ENCODE measurements around the gene HARBI1. TPM values are rescaled to one million over a fixed set of nuclear protein-coding genes. Genes with fewer than 3 reads are reported as not detected.

The HARBI1 gene
- total and polyA plus RNA-seq, 2 of the 8 experiments (the other 6 are each of a cell fraction or from before 2014, with no cell fraction given): 3.8 to 5.1 TPM

- no peak overlapping the region for H3K4me2 ChIP-seq (ENCODE audit: insufficient read depth in 1 of 2, low read depth in 2 of 2, low read length in 2 of 2)
- no peaks in the 10 kb centered on the region for H3K27me3 ChIP-seq (replicated peaks in 1 of 4; ENCODE audit: control insufficient read depth in 3 of 4, extremely low read depth in 1 of 4, insufficient read depth in 3 of 4, low read length in 3 of 4)
- TF ChIP-seq CHD2 (IDR thresholded peaks at IDR 0.05; ENCODE audit: low read length) (no peak), SP4 (IDR thresholded peaks at IDR 0.05; ENCODE audit: low read length) (no peak), CREB1 (IDR thresholded peaks at IDR 0.05) (no peak), RAD21 (IDR thresholded peaks at IDR 0.05 in 1 of 2, conservative IDR thresholded peaks at IDR 0.05 in 1 of 2; ENCODE audit: low read depth in 2 of 2, low read length in 2 of 2) (no peak), SP1 (IDR thresholded peaks at IDR 0.05; ENCODE audit: low read depth, low read length) (no peak), ASH2L (IDR thresholded peaks at IDR 0.05; ENCODE audit: low read length) (no peak), RFX5 (IDR thresholded peaks at IDR 0.05; ENCODE audit: borderline replicate concordance, low read depth, low read length) (no peak), CEBPB (IDR thresholded peaks at IDR 0.05; ENCODE audit: low read depth, low read length) (no peak), TBP (IDR thresholded peaks at IDR 0.05; ENCODE audit: low read depth, low read length) (no peak), YY1 (IDR thresholded peaks at IDR 0.05; ENCODE audit: low read depth, low read length) (no peak), USF2 (IDR thresholded peaks at IDR 0.05; ENCODE audit: low read length) (no peak), MAFK (IDR thresholded peaks at IDR 0.05; ENCODE audit: low read depth, low read length) (no peak), SP2 (IDR thresholded peaks at IDR 0.05; ENCODE audit: low read length) (no peak), SIX5 (IDR thresholded peaks at IDR 0.05; ENCODE audit: low read depth, low read length) (no peak)
- CTCF ChIA-PET (ENCODE audit: partially characterized antibody): interaction anchor here (0.7 to 1.0 kb wide), 2 partner anchors 32 to 195 kb away, joined by 3 to 4 read pairs; no protein-coding TSS in a partner anchor
- H2AFZ ChIP-seq (ENCODE audit: low read length): no peak overlapping the region
- H4K20me1 ChIP-seq (replicated peaks in 1 of 2; ENCODE audit: control insufficient read depth in 1 of 2, insufficient read depth in 2 of 2, low read length in 2 of 2): no peaks in the 10 kb centered on the region
- no peak overlapping the region for H3K27ac ChIP-seq (ENCODE audit: low read depth, low read length)
- H2BK120ac ChIP-seq (replicated peaks; ENCODE audit: low read depth, low read length): no peak overlapping the region
- H3K9ac ChIP-seq (replicated peaks in 1 of 4; ENCODE audit: extremely low read depth in 1 of 4, low read depth in 3 of 4, low read length in 3 of 4): no peak overlapping the region
- POLR2A ChIA-PET (ENCODE audit: partially characterized antibody): no interaction called here
- peaks cover 2% of the 10 kb centered on the region; the same call in 1 of the 2 replicates for H3K79me1 ChIP-seq (ENCODE audit: low read depth, low read length)
- WGBS, 2 experiments (ENCODE audit: extremely low coverage in 1 of 2, insufficient coverage in 1 of 2, insufficient read length in 1 of 2, insufficient replicate concordance in 2 of 2, low coverage in 1 of 2, low lambda C conversion rate in 2 of 2, missing lambda C conversion rate in 1 of 2): 90% methylated on average over 3 of the region's 3 CpGs; no CpG with 5 or more reads in 1 of the 2 experiments
- no peak overlapping the region for H4K5ac ChIP-seq (ENCODE audit: insufficient read length, low read depth, low read length)
- no peak overlapping the region for H3K4ac ChIP-seq (replicated peaks; ENCODE audit: insufficient read length, low read depth, low read length)
- H3K4me3 ChIP-seq (ENCODE audit: extremely low read depth in 1 of 4, insufficient read depth in 2 of 4, low read depth in 3 of 4, low read length in 4 of 4): no peak overlapping the region
- H3K23ac ChIP-seq (ENCODE audit: insufficient read length): no peak overlapping the region
- no peak overlapping the region for H3K14ac ChIP-seq (ENCODE audit: insufficient read length)
- no peak overlapping the region for H2BK20ac ChIP-seq (ENCODE audit: low read length)
- no peak for DNase-seq (ENCODE audit: low read depth in 1 of 2, low spot score in 2 of 2)
- H3K18ac ChIP-seq (ENCODE audit: extremely low read depth, low read length): no peak overlapping the region
- H3K4me1 ChIP-seq (replicated peaks in 1 of 4; ENCODE audit: control insufficient read depth in 3 of 4, insufficient read depth in 4 of 4, low read length in 3 of 4): no peaks in the 10 kb centered on the region
- H2BK15ac ChIP-seq (ENCODE audit: low read length): no peak overlapping the region
- H4K91ac ChIP-seq (replicated peaks; ENCODE audit: insufficient read length, low read length): no peak overlapping the region
- no peaks in the 10 kb centered on the region; a peak in 1 of 4 replicates for H3K79me2 ChIP-seq (ENCODE audit: control insufficient read depth in 1 of 2, insufficient read depth in 2 of 2, low read length in 2 of 2)
- no peak overlapping the region for H2BK5ac ChIP-seq (ENCODE audit: low read depth, low read length)
- H3K9me3 ChIP-seq (ENCODE audit: insufficient read depth in 2 of 2, low read depth in 1 of 2, low read length in 1 of 2): no peaks in the 10 kb centered on the region
- H2BK12ac ChIP-seq (ENCODE audit: low read depth, low read length): no peak overlapping the region
- H3K23me2 ChIP-seq (ENCODE audit: low read depth, low read length): no peaks in the 10 kb centered on the region
- FAIRE-seq: no peak
- no peak overlapping the region for H2AK5ac ChIP-seq (ENCODE audit: low read depth, low read length)
- H4K8ac ChIP-seq (ENCODE audit: extremely low read depth, insufficient read depth, low read length): no peak overlapping the region
- no peak overlapping the region for H3K56ac ChIP-seq (replicated peaks; ENCODE audit: insufficient read length, low read depth, low read length)
- peaks cover 2 to 15% (median 6%) of the 10 kb centered on the region in 4 experiments; a peak in 5 of 8 replicates for H3K36me3 ChIP-seq (ENCODE audit: control insufficient read depth in 2 of 4, insufficient read depth in 4 of 4, low read length in 3 of 4)
Measured at GRCh38 chr11:46641639-46642038, 24.6 kb upstream of the HARBI1 start.

All from H1 (cell line).